CD4-positive, alpha-beta memory T cell (primary cell): ENCODE results near the gene FHIT. TPM values are rescaled to one million over a fixed set of nuclear protein-coding genes. Genes with fewer than 3 reads are reported as not detected.

Experiments used
- CTCF ChIA-PET: fragments of 350-600 bp; sonication (Branson Sonifier 250); formaldehyde crosslinking; loops from one replicate; lab custom pipeline; 2021; ENCODE audit warnings: inconsistent platforms; ENCODE audit not compliant: partially characterized antibody; lab: Charles Lee
- POLR2A ChIA-PET: fragments of 350-600 bp; sonication (Branson Sonifier 250); formaldehyde crosslinking; loops from one replicate; lab custom pipeline; 2021; ENCODE audit not compliant: partially characterized antibody; lab: Charles Lee
- DNase-seq, 5 donors: peaks; one replicate each; pipeline versions ENCODE4 v3.0.0 to v3.0.0-alpha.2; 2020 to 2022; ENCODE audit warnings: mixed read lengths in 1 of 5
- H3K27ac ChIP-seq: one replicate; pipeline ENCODE4 v1.7.0; 2013; ENCODE audit warnings: low read depth, low read length
- H3K27me3 ChIP-seq: 2 replicates; pipeline ENCODE4 v1.7.0; 2013; ENCODE audit warnings: mild to moderate bottlenecking, low read length, moderate library complexity; ENCODE audit not compliant: insufficient read depth
- H3K36me3 ChIP-seq: 2 replicates; pipeline ENCODE4 v1.7.0; 2013; ENCODE audit warnings: mild to moderate bottlenecking, low read length, moderate library complexity; ENCODE audit not compliant: insufficient read depth
- H3K4me1 ChIP-seq: 2 replicates; pipeline ENCODE4 v1.7.0; 2013; ENCODE audit warnings: mild to moderate bottlenecking, low read length, moderate library complexity; ENCODE audit not compliant: insufficient read depth
- H3K4me3 ChIP-seq, 2 donors: one replicate each; pipeline ENCODE4 v1.7.0; 2013; ENCODE audit warnings: low read length in 2 of 2, mild to moderate bottlenecking in 1 of 2
- H3K9me3 ChIP-seq, 2 donors: one replicate each; pipeline ENCODE4 v1.7.0; 2013; ENCODE audit warnings: low read length in 2 of 2, control low read depth in 1 of 2; ENCODE audit not compliant: control insufficient read depth in 1 of 2
- H3K27ac Mint-ChIP-seq, 7 donors: one replicate each; pipeline ENCODE4 v1.8.0; 2020 to 2021; ENCODE audit warnings: mixed read lengths in 7 of 7, mild to moderate bottlenecking in 6 of 7, inconsistent platforms in 3 of 7, moderate library complexity in 3 of 7
- H3K27me3 Mint-ChIP-seq, 2 donors: one replicate each; pipeline ENCODE4 v1.8.0; 2020 to 2021; ENCODE audit warnings: mixed read lengths in 2 of 2
- H3K36me3 Mint-ChIP-seq, 2 donors: one replicate each; pipeline ENCODE4 v1.8.0; 2020 to 2021; ENCODE audit warnings: mixed read lengths in 2 of 2, inconsistent platforms in 1 of 2, mild to moderate bottlenecking in 1 of 2
- H3K4me1 Mint-ChIP-seq, 4 donors: one replicate each; pipeline ENCODE4 v1.8.0; 2020 to 2021; ENCODE audit warnings: mixed read lengths in 4 of 4, mild to moderate bottlenecking in 1 of 4
- H3K4me3 Mint-ChIP-seq, 8 donors: one replicate each; pipeline ENCODE4 v1.8.0; 2020 to 2021; ENCODE audit warnings: mixed read lengths in 8 of 8, mild to moderate bottlenecking in 7 of 8, moderate library complexity in 6 of 8, inconsistent platforms in 3 of 8
- H3K9me3 Mint-ChIP-seq, 8 donors: one replicate each; pipeline ENCODE4 v1.8.0; 2020 to 2021; ENCODE audit warnings: mixed read lengths in 8 of 8, mild to moderate bottlenecking in 5 of 8, inconsistent platforms in 3 of 8, moderate library complexity in 1 of 8
- intact Hi-C: fragments of 100-400 bp; cut with micrococcal nuclease; formaldehyde crosslinking; loops from one replicate; pipeline ENCODE4 v1.15.1; 2023
- polyA plus RNA-seq, 2 donors: library from polyadenylated mRNA; unstranded; fragments of 300-500 nt; fragmentation: Illumina TruSeq; gene quantifications; one replicate each; pipeline ENCODE4 v1.2.3, GENCODE V29; 2021
- total RNA-seq, 2 experiments: library from RNA; stranded (reverse); gene quantifications; one replicate each; pipeline ENCODE4 v1.2.3, GENCODE V29; 2021

The FHIT gene
- total and polyA plus RNA-seq, 4 experiments from 2014 or later, result 8.5 to 58.7 (median 33.2) TPM

GRCh38 chr3:61117045-61117898, 134.0 kb downstream of the FHIT start:
- Histone ChIP-seq H3K9me3 (no peaks in the 10 kb centered on the region), H3K4me3 (no peak overlapping the region), H3K27me3 (no peaks in the 10 kb centered on the region), H3K36me3 (no peaks in the 10 kb centered on the region), H3K27ac (no peak overlapping the region), H3K4me1 (no peaks in the 10 kb centered on the region)
- DNase-seq, result no peak
- peaks cover 3 to 18% (median 13%) of the 10 kb centered on the region in 8 donors for H3K9me3 Mint-ChIP-seq
- no peaks in the 10 kb centered on the region for H3K27me3 Mint-ChIP-seq
- no peak overlapping the region for H3K27ac Mint-ChIP-seq
- ChIA-PET POLR2A (no interaction called here), CTCF (no interaction called here)
- H3K4me3 Mint-ChIP-seq, result no peak overlapping the region
- H3K4me1 Mint-ChIP-seq, result peaks cover 0 to 3% (median 0%) of the 10 kb centered on the region in 4 donors
- intact Hi-C loops, result no loop called here
- H3K36me3 Mint-ChIP-seq, result no peaks in the 10 kb centered on the region

- intact Hi-C loops, result no loop called here
- no peak overlapping the region for H3K4me3 ChIP-seq
- no peaks in the 10 kb centered on the region for H3K27me3 Mint-ChIP-seq
- CTCF ChIA-PET, result no interaction called here
- H3K36me3 Mint-ChIP-seq, result peaks cover 0 to 8% of the 10 kb centered on the region in 2 donors
- H3K4me1 Mint-ChIP-seq, result peaks cover 0 to 5% (median 0%) of the 10 kb centered on the region in 4 donors
- peaks cover 0 to 19% (median 2%) of the 10 kb centered on the region in 8 donors for H3K9me3 Mint-ChIP-seq
- H3K27me3 ChIP-seq, result no peaks in the 10 kb centered on the region
- H3K36me3 ChIP-seq, result no peaks in the 10 kb centered on the region
- no peak overlapping the region for H3K27ac Mint-ChIP-seq
- no peaks in the 10 kb centered on the region for H3K9me3 ChIP-seq
- H3K4me3 Mint-ChIP-seq, result no peak overlapping the region
- POLR2A ChIA-PET, result no interaction called here
- H3K4me1 ChIP-seq, result peaks cover 5% of the 10 kb centered on the region
- DNase-seq, result no peak
- no peak overlapping the region for H3K27ac ChIP-seq
Measured at GRCh38 chr3:61114316-61114953, 136.8 kb downstream of the FHIT start.

GRCh38 chr3:61111825-61112224, 139.4 kb downstream of the FHIT start:
- no peak overlapping the region for H3K27ac ChIP-seq
- H3K27ac Mint-ChIP-seq, result no peak overlapping the region
- no peak overlapping the region for H3K4me3 Mint-ChIP-seq
- H3K27me3 ChIP-seq, result no peaks in the 10 kb centered on the region
- intact Hi-C loops, result no loop called here
- H3K4me3 ChIP-seq, result no peak overlapping the region
- H3K4me1 Mint-ChIP-seq, result peaks cover 0 to 5% (median 0%) of the 10 kb centered on the region in 4 donors
- peaks cover 0 to 13% of the 10 kb centered on the region in 2 donors for H3K36me3 Mint-ChIP-seq
- no peaks in the 10 kb centered on the region for H3K9me3 ChIP-seq
- H3K4me1 ChIP-seq, result peaks cover 5% of the 10 kb centered on the region
- ChIA-PET POLR2A (no interaction called here), CTCF (no interaction called here)
- peaks cover 0 to 21% (median 5%) of the 10 kb centered on the region in 8 donors for H3K9me3 Mint-ChIP-seq
- H3K27me3 Mint-ChIP-seq, result peaks cover 0 to 4% of the 10 kb centered on the region in 2 donors
- no peaks in the 10 kb centered on the region for H3K36me3 ChIP-seq
- no peak for DNase-seq

- ChIA-PET CTCF (no interaction called here), POLR2A (no interaction called here)
- H3K4me1 ChIP-seq, result peaks cover 5% of the 10 kb centered on the region
- intact Hi-C loops, result no loop called here
- H3K4me3 ChIP-seq, result no peak overlapping the region
- no peaks in the 10 kb centered on the region for H3K9me3 ChIP-seq
- peaks cover 0 to 5% (median 0%) of the 10 kb centered on the region in 4 donors for H3K4me1 Mint-ChIP-seq
- H3K27ac ChIP-seq, result no peak overlapping the region
- DNase-seq, result no peak
- peak overlapping the region in 1 of 8 donors; percentile 33 for H3K4me3 Mint-ChIP-seq
- H3K9me3 Mint-ChIP-seq, result peaks cover 0 to 15% (median 8%) of the 10 kb centered on the region in 8 donors
- H3K27me3 ChIP-seq, result no peaks in the 10 kb centered on the region
- H3K27ac Mint-ChIP-seq, result no peak overlapping the region
- no peaks in the 10 kb centered on the region for H3K36me3 ChIP-seq
- H3K36me3 Mint-ChIP-seq, result peaks cover 0 to 13% of the 10 kb centered on the region in 2 donors
- peaks cover 0 to 4% of the 10 kb centered on the region in 2 donors for H3K27me3 Mint-ChIP-seq
Measured at GRCh38 chr3:61110576-61110975, 140.7 kb downstream of the FHIT start.

- H3K4me1 Mint-ChIP-seq, result peaks cover 0 to 5% (median 0%) of the 10 kb centered on the region in 4 donors
- intact Hi-C loops, result no loop called here
- H3K9me3 ChIP-seq, result no peaks in the 10 kb centered on the region
- H3K4me1 ChIP-seq, result peaks cover 5% of the 10 kb centered on the region
- H3K27ac ChIP-seq, result no peak overlapping the region
- peaks cover 0 to 13% of the 10 kb centered on the region in 2 donors for H3K36me3 Mint-ChIP-seq
- H3K4me3 ChIP-seq, result no peak overlapping the region
- peaks cover 0 to 4% of the 10 kb centered on the region in 2 donors for H3K27me3 Mint-ChIP-seq
- no peaks in the 10 kb centered on the region for H3K36me3 ChIP-seq
- CTCF ChIA-PET, result no interaction called here
- POLR2A ChIA-PET, result no interaction called here
- no peak overlapping the region for H3K4me3 Mint-ChIP-seq
- H3K9me3 Mint-ChIP-seq, result peaks cover 0 to 28% (median 14%) of the 10 kb centered on the region in 8 donors
- DNase-seq, result no peak
- H3K27me3 ChIP-seq, result no peaks in the 10 kb centered on the region
- H3K27ac Mint-ChIP-seq, result no peak overlapping the region
Measured at GRCh38 chr3:61108247-61109019, 142.8 kb downstream of the FHIT start.

- Mint-ChIP-seq H3K4me3 (no peak overlapping the region), H3K27me3 (no peaks in the 10 kb centered on the region), H3K27ac (no peak overlapping the region), H3K36me3 (peaks cover 0 to 4% of the 10 kb centered on the region in 2 donors), H3K4me1 (no peaks in the 10 kb centered on the region), H3K9me3 (peaks cover 0 to 10% (median 1%) of the 10 kb centered on the region in 8 donors)
- no peaks in the 10 kb centered on the region for H3K27me3 ChIP-seq
- H3K4me3 ChIP-seq, result no peak overlapping the region
- ChIA-PET CTCF (no interaction called here), POLR2A (no interaction called here)
- no peaks in the 10 kb centered on the region for H3K9me3 ChIP-seq
- H3K27ac ChIP-seq, result no peak overlapping the region
- intact Hi-C loops, result no loop called here
- no peaks in the 10 kb centered on the region for H3K36me3 ChIP-seq
- no peaks in the 10 kb centered on the region for H3K4me1 ChIP-seq
- no peak for DNase-seq
Measured at GRCh38 chr3:61094608-61095007, 156.6 kb downstream of the FHIT start.

GRCh38 chr3:61093364-61093763, 157.9 kb downstream of the FHIT start:
- H3K9me3 ChIP-seq, result no peaks in the 10 kb centered on the region
- H3K27me3 ChIP-seq, result no peaks in the 10 kb centered on the region
- DNase-seq, result no peak
- Mint-ChIP-seq H3K27me3 (no peaks in the 10 kb centered on the region), H3K4me1 (no peaks in the 10 kb centered on the region), H3K36me3 (peaks cover 0 to 4% of the 10 kb centered on the region in 2 donors), H3K27ac (no peak overlapping the region), H3K9me3 (peaks cover 0 to 10% (median 1%) of the 10 kb centered on the region in 8 donors), H3K4me3 (no peak overlapping the region)
- intact Hi-C loops, result no loop called here
- POLR2A ChIA-PET, result no interaction called here
- CTCF ChIA-PET, result no interaction called here
- no peaks in the 10 kb centered on the region for H3K36me3 ChIP-seq
- H3K27ac ChIP-seq, result no peak overlapping the region
- H3K4me1 ChIP-seq, result no peaks in the 10 kb centered on the region
- H3K4me3 ChIP-seq, result no peak overlapping the region
